GM23338 (cell line): ENCODE results near the gene CSN2. TPM values are rescaled to one million over a fixed set of nuclear protein-coding genes. Genes with fewer than 3 reads are reported as not detected.

Experiments used
- ATAC-seq: fragments of 200-7000 bp; cut with Tn5 transposase; 3 replicates; pipeline ENCODE4 v1.9.1; 2020
- DNase-seq: peaks from one replicate; pipeline ENCODE4 v3.0.0-alpha.2; 2015; ENCODE audit warnings: low spot score
- H2AFZ ChIP-seq: fragments of 200-600 bp; sonication (generic); 2 replicates; pipeline ENCODE4 v1.8.0; 2016; ENCODE audit warnings: antibody characterized with exemption, mild to moderate bottlenecking, moderate library complexity
- H3F3A ChIP-seq: fragments of 200-600 bp; sonication (generic); replicated peaks from 2 replicates; pipeline ENCODE4 v1.8.0; 2017; ENCODE audit warnings: antibody characterized with exemption, mixed run types, low read depth
- H3K27ac ChIP-seq: fragments of 200-600 bp; sonication (generic); 2 replicates; pipeline ENCODE4 v1.6.1; 2016; ENCODE audit warnings: low read depth
- H3K27me3 ChIP-seq: fragments of 200-600 bp; sonication (generic); 2 replicates; pipeline ENCODE4 v1.8.0; 2016; ENCODE audit warnings: mild to moderate bottlenecking, mixed run types, moderate library complexity; ENCODE audit not compliant: insufficient read depth
- H3K36me3 ChIP-seq: fragments of 200-600 bp; sonication (generic); 2 replicates; pipeline ENCODE4 v1.8.0; 2016; ENCODE audit warnings: mild to moderate bottlenecking; ENCODE audit not compliant: insufficient read depth
- H3K4me1 ChIP-seq: fragments of 200-600 bp; sonication (generic); 2 replicates; pipeline ENCODE4 v1.8.0; 2016; ENCODE audit warnings: mild to moderate bottlenecking, moderate library complexity; ENCODE audit not compliant: insufficient read depth
- H3K4me2 ChIP-seq: fragments of 200-600 bp; sonication (generic); 2 replicates; pipeline ENCODE4 v1.7.1; 2017; ENCODE audit warnings: mixed run types
- H3K4me3 ChIP-seq: fragments of 200-600 bp; sonication (generic); 2 replicates; pipeline ENCODE4 v1.6.1; 2016; ENCODE audit warnings: mixed run types
- H3K79me2 ChIP-seq: fragments of 200-600 bp; sonication (generic); replicated peaks from 2 replicates; pipeline ENCODE4 v1.8.0; 2017; ENCODE audit warnings: mild to moderate bottlenecking; ENCODE audit not compliant: insufficient read depth
- H3K9me2 ChIP-seq: fragments of 200-600 bp; sonication (generic); 2 replicates; pipeline ENCODE4 v1.8.0; 2017; ENCODE audit not compliant: insufficient read depth
- H4K20me1 ChIP-seq: fragments of 200-600 bp; sonication (generic); replicated peaks from 2 replicates; pipeline ENCODE4 v1.8.0; 2017; ENCODE audit warnings: mild to moderate bottlenecking; ENCODE audit not compliant: insufficient read depth
- H3K27ac Mint-ChIP-seq: 2 replicates; pipeline ENCODE4 v1.8.0; 2020; ENCODE audit warnings: inconsistent platforms, mild to moderate bottlenecking, moderate library complexity, mixed read lengths
- H3K27me3 Mint-ChIP-seq: 3 replicates; pipeline ENCODE4 v1.8.0; 2022; ENCODE audit warnings: low read depth, mild to moderate bottlenecking, moderate library complexity, mixed read lengths, inconsistent platforms; ENCODE audit not compliant: insufficient read depth, poor library complexity
- H3K36me3 Mint-ChIP-seq: 3 replicates; pipeline ENCODE4 v1.8.0; 2021; ENCODE audit warnings: low read depth, mild to moderate bottlenecking, inconsistent platforms, moderate library complexity, mixed read lengths
- H3K4me1 Mint-ChIP-seq: 3 replicates; pipeline ENCODE4 v1.8.0; 2020; ENCODE audit warnings: mild to moderate bottlenecking, inconsistent platforms, mixed read lengths
- H3K4me3 Mint-ChIP-seq: 3 replicates; pipeline ENCODE4 v1.8.0; 2021; ENCODE audit warnings: moderate library complexity, mild to moderate bottlenecking, inconsistent platforms, mixed read lengths
- H3K9me3 Mint-ChIP-seq: 3 replicates; pipeline ENCODE4 v1.8.0; 2020; ENCODE audit warnings: moderate library complexity, mild to moderate bottlenecking, inconsistent platforms, mixed read lengths
- NANOG ChIP-seq: IDR thresholded peaks from 2 replicates; pipeline ENCODE4 v1.6.1; 2016; ENCODE audit warnings: antibody characterized with exemption, borderline replicate concordance
- REST ChIP-seq: IDR thresholded peaks from one replicate; pipeline ENCODE4 v1.6.1; 2018; ENCODE audit warnings: antibody characterized with exemption; ENCODE audit not compliant: unreplicated experiment
- ZNF114 ChIP-seq: fragments of 250-450 bp; sonication (Bioruptor Pico); IDR thresholded peaks from 2 replicates; pipeline ENCODE4 v1.5.0; 2020; ENCODE audit warnings: mild to moderate bottlenecking, moderate library complexity
- ZNF462 ChIP-seq: fragments of 250-450 bp; sonication (Bioruptor Pico); IDR thresholded peaks from 2 replicates; pipeline ENCODE4 v1.5.0; 2020; ENCODE audit warnings: mild to moderate bottlenecking, moderate library complexity
- polyA plus RNA-seq: library from polyadenylated mRNA; unstranded; fragments of >200 nt; fragmentation: Nextera tagmentation; extraction: Ambion mirVana; gene quantifications from 2 replicates; pipeline ENCODE4 v1.2.1, GENCODE V29; 2016
- total RNA-seq: library from RNA; depleted of rRNA; stranded (reverse); fragments of >200 nt; shearing (Covaris generic); gene quantifications from 2 replicates; pipeline ENCODE4 v1.2.3, GENCODE V29; 2014
- TF ChIP-seq, protein P1 (sequence below): IDR thresholded peaks from 2 replicates; pipeline ENCODE4 v1.6.1; 2016; ENCODE audit warnings: antibody characterized with exemption

CSN2 gene
- total and polyA plus RNA-seq, 2 experiments from 2014 or later, result not detected

GRCh38 chr4:69974631-69975030 is 9.1 kb upstream of the CSN2 start:
- H3K4me3 ChIP-seq, result no peak overlapping the region
- H3K36me3 ChIP-seq, result no peaks in the 10 kb centered on the region
- no peaks in the 10 kb centered on the region for H4K20me1 ChIP-seq
- H3K79me2 ChIP-seq, result no peaks in the 10 kb centered on the region
- no peaks in the 10 kb centered on the region for H3K27me3 ChIP-seq
- Mint-ChIP-seq H3K4me1 (peaks cover 6% of the 10 kb centered on the region), H3K9me3 (no peaks in the 10 kb centered on the region), H3K27ac (no peak overlapping the region), H3K4me3 (no peak overlapping the region), H3K36me3 (no peaks in the 10 kb centered on the region), H3K27me3 (no peaks in the 10 kb centered on the region)
- ATAC-seq, result no peak
- no peaks in the 10 kb centered on the region for H3K9me2 ChIP-seq
- H3K27ac ChIP-seq, result no peak overlapping the region
- no peaks in the 10 kb centered on the region for H3F3A ChIP-seq
- H3K4me2 ChIP-seq, result no peak overlapping the region
- no peak for DNase-seq
- H3K4me1 ChIP-seq, result no peaks in the 10 kb centered on the region
- H2AFZ ChIP-seq, result no peak overlapping the region
- TF ChIP-seq REST (no peak), NANOG (no peak), ZNF462 (CRISPR knock-in tag) (no peak), ZNF114 (no peak)
- TF ChIP-seq, protein P1, sequence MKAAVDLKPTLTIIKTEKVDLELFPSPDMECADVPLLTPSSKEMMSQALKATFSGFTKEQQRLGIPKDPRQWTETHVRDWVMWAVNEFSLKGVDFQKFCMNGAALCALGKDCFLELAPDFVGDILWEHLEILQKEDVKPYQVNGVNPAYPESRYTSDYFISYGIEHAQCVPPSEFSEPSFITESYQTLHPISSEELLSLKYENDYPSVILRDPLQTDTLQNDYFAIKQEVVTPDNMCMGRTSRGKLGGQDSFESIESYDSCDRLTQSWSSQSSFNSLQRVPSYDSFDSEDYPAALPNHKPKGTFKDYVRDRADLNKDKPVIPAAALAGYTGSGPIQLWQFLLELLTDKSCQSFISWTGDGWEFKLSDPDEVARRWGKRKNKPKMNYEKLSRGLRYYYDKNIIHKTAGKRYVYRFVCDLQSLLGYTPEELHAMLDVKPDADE, result no peak
